Muscle of back (tissue), 11 donors: ENCODE data around the gene SPATA16. TPM values are rescaled to one million over a fixed set of nuclear protein-coding genes. Genes with fewer than 3 reads are reported as not detected.
"Not testable (repeated sequence)": the region's sequence is repeated elsewhere in the genome, so short reads cannot be mapped to it uniquely, and the experiment has no call there.

ENCODE experiments used
- DNase-seq, 3 donors: peaks; one replicate each; pipeline versions ENCODE4 v3.0.0 to v3.0.0-alpha.2; 2013
- polyA plus RNA-seq, 10 donors: library from polyadenylated mRNA; unstranded; fragments of 120-200 nt; gene quantifications; one replicate each; pipeline ENCODE4 v1.2.1, GENCODE V29; 2013; ENCODE audit not compliant: insufficient read length in 10 of 10

The SPATA16 gene
- polyA plus RNA-seq, 10 donors: not detected

DNA sequence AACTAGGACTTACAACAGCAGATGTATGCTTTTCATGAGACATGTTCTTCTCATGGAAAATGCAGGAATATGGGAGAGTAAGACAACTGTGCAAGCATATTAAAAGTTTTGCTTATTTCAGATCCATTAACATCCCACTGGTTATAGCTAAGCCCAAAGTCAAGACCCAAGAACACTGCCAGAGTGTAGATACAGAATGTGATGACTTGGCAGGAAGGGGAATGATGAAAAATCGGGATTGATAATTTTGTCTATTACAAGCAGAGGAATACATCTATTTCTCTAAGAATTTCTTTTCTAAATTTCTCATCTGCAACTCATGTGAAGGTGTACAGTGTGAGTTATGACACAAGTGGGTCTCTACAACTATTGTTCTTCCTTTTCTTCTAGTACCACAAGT lies 76.4 kb downstream of the SPATA16 start:
- no peak for DNase-seq

GRCh38 chr3:173058229-173058628 lies 82.8 kb downstream of the SPATA16 start:
- DNase-seq: no peak

DNA sequence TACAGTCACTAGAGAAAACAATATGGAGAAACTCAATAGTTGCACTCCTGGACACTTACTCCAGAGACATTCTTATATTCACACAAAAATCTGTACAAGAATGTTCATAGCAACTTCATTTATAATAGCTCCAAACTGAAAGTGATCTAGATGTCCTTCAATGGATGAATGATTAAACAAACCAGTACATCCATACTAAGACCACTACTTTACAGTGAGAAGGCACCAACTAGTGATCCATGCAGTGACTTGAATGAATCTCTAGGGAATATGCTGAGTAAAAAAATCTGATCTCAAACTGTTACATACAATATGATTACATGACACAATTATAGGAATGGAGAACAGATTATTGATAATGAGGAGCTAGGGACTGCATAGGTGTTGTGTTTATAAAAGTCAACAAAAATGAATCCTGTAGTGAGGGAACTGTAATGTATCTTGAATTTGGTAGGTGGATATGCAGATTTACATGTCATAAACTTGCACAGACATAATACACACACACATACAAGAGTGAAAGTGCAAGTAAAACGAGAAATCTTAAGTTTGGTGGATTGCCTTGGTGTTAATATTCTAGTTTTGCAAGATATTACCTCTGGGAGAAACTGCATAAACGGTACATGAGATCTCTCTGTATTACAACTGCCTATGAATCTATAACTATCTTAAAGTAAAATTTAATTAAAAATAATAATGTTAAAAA lies 85.7 kb downstream of the SPATA16 start:
- no peak for DNase-seq

DNA sequence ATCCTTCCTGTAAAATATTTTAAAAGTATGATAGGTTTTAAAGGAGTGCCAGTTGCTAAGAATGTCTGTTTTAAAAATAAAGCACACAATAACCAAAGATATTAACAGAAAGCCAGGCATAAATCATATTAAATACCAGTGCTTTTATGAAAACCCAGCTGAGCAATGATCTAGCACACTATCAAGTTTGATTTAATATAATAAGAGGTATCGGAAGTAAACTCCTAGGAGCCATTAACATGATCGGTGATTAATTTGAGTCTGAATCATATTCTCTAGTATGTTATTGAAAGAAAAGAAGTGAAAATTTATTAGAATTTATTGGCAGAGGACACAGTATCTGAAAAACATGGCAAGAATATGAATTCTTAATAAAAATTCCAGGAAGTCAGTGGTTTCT lies 91.7 kb downstream of the SPATA16 start:
- DNase-seq: no peak

DNA sequence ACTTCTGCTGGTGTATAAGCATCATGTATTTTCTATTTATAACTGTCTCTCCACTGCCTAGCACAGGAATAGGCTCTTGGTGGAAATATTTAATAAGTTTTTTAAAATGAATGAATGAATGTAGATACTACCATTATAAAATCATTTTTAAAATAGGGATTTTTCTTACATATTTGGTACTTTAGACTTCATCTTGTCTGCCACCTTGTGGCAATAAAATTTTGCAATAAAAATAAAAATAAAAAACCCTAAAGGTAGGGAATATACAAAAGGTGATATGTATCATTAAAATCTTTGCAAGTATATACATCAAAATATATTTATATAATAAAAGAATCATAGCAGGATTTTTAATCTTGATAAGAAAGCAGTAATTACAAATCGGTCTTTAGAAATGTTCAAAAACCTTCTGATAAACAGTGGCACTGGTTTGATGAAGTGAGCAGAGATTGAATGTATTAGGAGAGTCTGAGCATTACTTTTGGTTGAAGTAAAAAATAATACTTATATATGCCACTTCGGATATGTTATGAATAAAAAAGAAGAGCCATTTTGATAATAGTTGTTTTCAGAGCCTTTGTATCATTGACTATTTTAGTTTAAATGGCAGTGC lies 95.2 kb downstream of the SPATA16 start:
- DNase-seq: peak in 2 of 3 donors; percentile 3 to 9

DNA sequence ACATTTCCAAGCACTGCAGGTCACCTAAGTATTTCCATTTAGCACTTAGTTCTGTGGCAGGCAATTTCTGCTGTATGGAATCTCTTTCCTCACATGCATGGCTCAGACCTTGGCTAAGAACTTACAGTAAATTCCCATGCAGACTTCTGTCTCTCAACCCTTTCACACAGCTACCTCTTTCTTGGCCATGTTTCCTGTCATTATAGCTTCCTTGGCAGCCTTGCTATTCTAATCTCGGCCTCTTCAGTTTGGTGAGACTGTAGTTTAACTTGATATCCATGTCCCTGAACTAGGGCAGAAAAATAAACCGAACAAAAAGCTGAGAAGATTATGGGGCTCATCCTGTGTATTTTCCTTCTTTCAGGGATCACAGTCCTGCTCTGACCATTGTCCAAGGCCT lies 96.0 kb downstream of the SPATA16 start:
- DNase-seq: peak in 1 of 3 donors; percentile 5

DNA sequence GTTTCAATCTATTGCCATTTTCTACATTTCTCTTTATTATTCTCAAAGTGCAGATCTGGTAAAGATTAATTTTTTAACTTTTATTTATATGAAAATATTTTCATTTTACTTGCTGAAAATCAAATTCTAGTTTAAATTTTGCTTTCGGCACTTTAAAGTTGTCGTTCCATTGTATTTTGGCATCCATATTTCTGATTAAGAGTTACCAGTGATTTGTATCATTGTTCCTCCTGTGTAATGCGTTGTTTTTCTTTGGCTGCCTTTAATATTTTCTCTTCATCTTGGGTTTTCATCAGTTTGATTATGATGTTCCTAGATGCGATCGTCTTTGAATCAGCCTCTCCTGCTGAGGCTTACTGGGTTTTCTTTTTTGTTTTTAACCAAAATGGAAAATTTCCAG lies 97.3 kb downstream of the SPATA16 start:
- no peak for DNase-seq

DNA sequence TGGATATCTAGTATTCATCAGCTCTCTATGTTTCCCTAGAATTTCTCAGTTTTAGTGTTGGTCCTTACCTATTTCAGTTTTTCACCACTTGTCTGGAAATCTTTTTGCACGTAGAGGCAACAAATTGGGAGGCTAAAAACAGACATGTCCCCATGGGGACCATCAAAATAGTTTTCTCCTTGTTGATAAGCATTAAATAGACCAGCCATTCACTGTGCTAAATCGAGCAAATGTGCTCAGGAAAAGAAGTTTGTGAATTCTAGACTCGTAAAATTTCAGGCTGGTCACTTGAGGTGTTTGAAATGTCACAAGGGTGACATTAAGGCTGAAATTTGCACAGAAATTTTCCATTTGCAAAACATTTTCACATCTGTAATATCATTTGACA lies 102.6 kb downstream of the SPATA16 start:
- no peak for DNase-seq

- DNase-seq: no peak
These were observed 103.1 kb downstream of the SPATA16 start for GRCh38 chr3:173037840-173038483.

DNA sequence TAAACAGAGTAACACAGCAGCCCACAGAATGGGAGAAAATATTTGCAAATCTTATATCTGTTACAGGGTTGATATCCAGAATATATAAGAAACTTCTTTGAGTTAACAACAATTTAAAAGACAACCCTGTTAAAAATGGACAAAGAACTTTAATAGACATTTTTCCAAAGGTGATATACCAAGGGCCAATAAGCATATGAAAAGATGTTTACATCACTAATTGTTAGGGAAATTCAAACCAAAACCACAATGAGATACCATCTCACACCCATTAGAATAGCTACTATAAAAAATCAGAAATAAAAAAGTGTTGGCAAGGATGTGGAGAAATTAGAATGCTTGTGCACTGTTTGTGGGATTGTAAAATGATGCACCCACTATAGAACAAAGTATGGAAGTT lies 110.8 kb downstream of the SPATA16 start:
- no peak for DNase-seq

- no peak for DNase-seq
These were observed 112.7 kb downstream of the SPATA16 start for GRCh38 chr3:173028351-173028750.

DNA sequence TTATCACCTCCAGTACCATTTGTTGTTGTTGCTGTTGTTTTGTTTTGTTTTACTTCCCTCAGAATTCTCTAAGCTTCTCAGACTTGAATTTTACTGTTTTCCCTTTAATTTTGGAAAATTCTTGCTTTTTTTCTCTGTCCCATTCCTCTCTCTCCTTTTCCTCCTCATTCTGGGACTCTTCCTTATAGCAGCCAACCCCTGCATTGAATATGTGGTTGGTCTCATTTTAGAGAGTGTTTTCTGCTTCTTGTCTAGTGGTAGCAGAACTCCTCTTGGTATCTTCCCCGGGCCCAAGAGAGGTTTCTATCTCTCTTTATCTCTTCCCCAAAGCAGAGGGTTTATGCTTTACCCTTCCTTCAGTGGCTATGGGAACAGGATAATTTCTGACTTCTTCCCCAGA lies 113.6 kb downstream of the SPATA16 start:
- DNase-seq: no peak

DNA sequence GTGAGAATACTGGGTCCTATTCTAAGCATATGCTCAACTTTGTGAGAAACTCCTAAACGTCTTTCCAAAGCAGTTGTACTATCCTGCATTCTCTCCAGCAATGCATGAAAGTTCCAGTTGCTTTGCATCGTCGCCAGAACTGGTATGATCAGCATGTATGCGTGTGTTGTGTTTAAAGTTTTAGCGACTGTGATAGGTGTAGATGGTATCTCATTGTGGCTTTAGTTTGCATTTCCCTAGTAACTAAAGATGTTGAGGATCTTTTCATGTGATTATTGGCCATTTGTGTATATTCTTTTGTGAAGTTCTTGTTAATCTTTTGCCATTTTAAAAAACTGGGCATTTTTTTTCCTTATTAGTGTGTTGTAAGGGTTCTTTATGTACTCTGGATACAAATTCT lies 115.1 kb downstream of the SPATA16 start:
- no peak for DNase-seq

GRCh38 chr3:173021547-173022185 lies 119.4 kb downstream of the SPATA16 start:
- DNase-seq: no peak

GRCh38 chr3:173020128-173020527 lies 120.9 kb downstream of the SPATA16 start:
- not testable (repeated sequence) for DNase-seq

DNA sequence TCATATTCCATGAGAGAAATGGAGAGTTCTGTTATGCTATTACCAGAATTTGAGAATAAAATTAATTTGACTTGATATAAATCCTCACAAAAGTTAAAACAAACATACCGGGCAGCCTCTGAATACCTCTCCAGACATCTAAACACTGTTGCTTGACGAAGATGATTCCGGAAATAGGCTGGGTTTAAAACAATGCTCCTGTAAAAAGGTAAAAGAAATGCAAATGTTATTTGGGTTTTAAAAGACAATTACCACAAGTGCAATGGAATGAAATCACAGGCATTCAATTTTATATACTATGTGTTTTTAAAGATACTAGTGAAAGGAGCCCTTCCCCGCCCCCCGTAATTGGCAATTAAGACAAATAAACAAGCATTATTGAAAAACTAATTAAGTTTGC lies 121.7 kb downstream of the SPATA16 start:
- no peak for DNase-seq

- DNase-seq: no peak
These were observed 122.3 kb downstream of the SPATA16 start for GRCh38 chr3:173018758-173019157.

- DNase-seq: no peak
These were observed 127.7 kb downstream of the SPATA16 start for GRCh38 chr3:173013219-173013832.

DNA sequence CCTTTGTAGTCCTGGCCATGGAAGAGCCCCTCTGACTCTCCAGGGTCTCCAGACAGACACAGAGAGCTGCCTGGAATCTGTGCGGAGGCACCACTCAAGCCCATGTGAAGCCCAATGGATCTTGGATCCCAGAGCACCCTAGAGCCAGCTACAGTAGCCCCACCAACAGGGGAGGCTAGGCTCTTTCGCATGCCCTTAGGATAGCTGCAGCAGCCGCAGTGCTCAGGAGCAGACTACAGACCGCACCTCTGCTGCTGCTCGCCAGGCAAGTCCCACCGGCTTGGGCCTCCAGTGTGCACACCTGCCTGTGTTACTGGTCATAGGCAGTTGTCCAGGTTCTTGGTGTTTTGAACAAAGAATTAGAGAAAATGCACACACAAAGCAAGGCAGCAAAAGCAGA lies 131.6 kb downstream of the SPATA16 start:
- DNase-seq: no peak

- no peak for DNase-seq
These were observed 132.1 kb downstream of the SPATA16 start for GRCh38 chr3:173008978-173009377.

- DNase-seq: no peak
These were observed 133.8 kb downstream of the SPATA16 start for GRCh38 chr3:173007079-173007723.

DNA sequence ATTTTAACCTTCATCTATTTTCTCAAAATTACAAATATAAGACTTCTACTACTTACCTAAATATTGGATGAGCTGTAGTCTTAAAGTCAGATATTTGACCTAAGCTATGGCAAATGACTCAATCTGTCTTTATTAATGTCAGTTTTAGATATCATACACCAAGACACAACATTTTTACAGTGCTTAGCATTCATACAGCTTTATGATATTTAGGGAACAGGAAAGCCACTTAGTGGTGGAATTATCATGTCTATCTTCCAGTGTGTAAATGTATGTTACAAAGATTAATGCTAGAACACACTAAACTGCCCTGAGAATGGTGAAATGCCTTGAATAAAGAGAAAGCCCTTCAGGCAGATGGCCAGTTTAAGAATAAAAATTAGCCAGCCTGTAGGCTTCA lies 135.0 kb downstream of the SPATA16 start:
- DNase-seq: no peak
